NCI-H345 treated with DMSO at 0.1 percent for 48 hours (cell line): Measurements from ENCODE around the gene ZFYVE28.

Experiments
- DNase-seq: peaks from one replicate; lab custom pipeline; 2025; ENCODE audit not compliant: unreplicated experiment; lab: John Stamatoyannopoulos, UW

Gene ZFYVE28

DNA sequence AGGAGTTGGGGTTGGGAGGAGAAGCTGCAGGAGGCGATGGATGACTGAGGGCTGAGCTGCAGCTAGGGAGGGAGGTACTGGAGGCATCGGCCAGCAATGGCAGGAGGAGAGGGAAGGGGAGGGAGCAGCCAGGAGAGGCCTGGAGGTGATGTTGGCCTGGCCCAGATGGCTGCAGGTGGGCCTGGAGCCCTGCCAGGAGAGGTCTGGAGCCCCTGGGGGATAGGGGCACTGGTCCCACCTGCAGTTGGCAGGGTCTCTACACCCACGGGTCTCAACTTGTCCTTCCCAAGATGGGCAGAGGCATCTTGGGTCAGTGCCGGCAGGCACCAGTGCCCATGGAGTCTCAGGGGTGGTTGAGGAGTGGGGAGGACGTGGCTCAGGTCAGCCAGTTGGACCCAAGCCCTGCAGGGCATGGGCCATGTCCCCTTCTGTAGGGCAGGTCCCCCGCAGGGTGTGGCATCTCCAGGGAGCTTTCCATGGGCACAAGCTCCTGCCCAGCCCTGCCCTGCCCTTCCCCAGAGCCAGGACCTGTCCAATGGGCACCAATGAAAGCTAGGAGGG lies 153.9 kb downstream of the ZFYVE28 start:
- DNase-seq, result no peak

GRCh38 chr4:2263926-2264321 lies 154.5 kb downstream of the ZFYVE28 start:
- no peak for DNase-seq

DNA sequence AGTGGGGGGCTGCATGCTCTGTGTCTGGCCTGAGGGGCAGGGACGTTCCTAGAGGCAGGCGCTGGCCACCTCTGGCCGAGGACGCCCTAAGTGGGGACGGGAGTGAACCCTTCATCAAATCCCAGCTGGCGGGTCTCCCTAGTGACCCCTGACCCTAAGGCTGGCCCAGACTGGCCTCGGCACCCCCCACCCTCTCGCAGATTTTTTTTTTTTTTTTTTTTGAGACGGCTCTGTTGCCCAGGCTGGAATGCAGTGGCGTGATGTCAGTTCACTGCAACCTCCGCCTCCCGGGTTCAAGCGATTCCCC lies 155.5 kb downstream of the ZFYVE28 start:
- DNase-seq, result no peak

- DNase-seq, result peak; percentile 91
These were observed 156.1 kb downstream of the ZFYVE28 start for GRCh38 chr4:2262145-2262943.

DNA sequence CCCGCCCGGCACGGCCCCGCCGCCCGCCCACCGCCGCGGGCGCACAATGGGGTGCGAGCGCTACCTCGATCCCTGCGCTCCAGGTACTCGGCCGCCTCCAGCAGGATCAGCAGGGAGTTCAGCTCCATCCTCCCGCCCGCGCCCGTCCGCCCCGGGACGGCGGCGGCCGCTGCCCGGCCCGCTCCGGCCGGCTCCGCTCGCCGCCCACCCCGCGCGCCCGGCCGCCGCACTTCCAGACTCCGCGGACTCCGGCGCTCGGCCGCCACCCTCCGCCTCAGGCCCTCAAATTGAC lies 156.6 kb downstream of the ZFYVE28 start, which contains the start of gene MXD4:
MXD4 (minus strand) TSS at position 257 of the 292 bp plus-strand sequence; CDS start at position 128, 129 bp downstream.
- no peak for DNase-seq

DNA sequence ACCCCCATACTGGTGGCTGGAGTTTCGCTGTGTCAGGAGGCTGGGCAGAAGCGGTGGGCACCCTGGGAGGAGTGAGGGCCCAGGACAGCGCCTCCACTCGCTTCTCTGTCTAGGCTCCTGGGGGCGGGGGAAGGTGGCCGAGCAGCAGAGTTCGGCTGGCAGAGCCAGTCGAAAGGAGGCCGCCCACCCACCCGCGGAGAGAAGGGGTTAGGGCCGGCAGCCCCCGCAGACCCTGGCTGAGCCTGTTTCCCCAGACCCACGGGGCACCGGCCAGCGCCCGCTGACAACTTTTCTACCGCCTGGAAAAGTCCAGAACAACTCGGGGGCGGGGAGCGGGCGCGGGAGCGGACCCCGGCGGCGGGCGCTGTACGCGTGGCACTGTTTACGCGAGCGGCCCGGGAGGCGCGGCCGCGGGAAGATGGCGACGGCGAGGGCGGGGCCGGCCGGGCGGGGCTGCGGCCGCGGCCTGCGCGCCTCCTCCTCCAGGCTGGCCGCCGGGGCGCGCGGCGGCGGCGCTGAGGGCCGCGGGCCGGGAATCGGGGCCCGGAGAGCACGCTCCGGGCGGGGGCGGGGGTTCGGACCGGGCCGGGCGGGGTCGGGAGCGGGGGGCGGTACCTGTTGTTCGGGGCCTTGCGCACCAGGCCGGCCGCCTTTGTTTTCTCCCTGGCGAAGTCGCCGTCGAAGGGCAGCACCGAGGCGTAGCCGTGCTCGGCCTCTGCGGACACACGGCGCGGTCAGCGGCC lies 157.2 kb downstream of the ZFYVE28 start:
- DNase-seq, result no peak

DNA sequence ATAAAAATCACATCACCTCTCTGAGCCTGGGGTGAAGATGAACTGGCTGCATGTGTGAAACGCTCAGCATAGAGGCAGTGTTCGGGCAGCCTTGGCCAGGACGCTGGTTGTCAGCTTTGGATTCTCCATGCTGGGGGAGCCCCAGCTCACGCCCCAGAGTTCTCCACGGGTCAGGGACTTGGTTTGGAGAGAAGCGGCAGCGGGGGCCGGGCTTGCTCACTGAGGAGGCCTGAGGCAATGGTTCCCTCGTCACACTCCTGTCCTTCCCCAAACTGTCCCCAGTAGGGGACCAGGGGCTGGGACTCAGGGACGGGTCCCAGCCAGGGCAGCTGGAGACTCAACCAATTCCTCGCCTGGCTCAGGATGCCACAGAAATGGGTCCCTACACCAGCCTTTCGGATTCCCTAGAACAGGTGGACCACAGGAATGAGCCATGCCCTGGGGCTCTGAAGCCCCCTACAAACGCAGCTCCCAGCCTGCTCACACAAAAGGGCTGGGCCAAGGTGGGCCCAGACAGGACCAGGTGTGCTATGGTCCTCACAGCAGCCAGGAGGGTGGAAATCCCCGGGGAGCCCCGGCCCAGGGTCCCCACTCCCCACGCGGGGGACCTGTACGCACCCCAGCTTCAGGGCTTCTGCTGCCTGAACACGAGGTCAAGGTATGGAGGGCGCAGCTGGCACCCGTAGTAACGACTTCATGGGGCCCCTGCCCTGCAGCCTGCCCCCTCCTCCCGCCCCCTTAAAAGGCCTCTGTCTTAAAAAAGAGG lies 157.9 kb downstream of the ZFYVE28 start:
- DNase-seq, result no peak

GRCh38 chr4:2259541-2260343 lies 158.7 kb downstream of the ZFYVE28 start:
- DNase-seq, result no peak

- no peak for DNase-seq
These were observed 159.4 kb downstream of the ZFYVE28 start for GRCh38 chr4:2259036-2259540.

DNA sequence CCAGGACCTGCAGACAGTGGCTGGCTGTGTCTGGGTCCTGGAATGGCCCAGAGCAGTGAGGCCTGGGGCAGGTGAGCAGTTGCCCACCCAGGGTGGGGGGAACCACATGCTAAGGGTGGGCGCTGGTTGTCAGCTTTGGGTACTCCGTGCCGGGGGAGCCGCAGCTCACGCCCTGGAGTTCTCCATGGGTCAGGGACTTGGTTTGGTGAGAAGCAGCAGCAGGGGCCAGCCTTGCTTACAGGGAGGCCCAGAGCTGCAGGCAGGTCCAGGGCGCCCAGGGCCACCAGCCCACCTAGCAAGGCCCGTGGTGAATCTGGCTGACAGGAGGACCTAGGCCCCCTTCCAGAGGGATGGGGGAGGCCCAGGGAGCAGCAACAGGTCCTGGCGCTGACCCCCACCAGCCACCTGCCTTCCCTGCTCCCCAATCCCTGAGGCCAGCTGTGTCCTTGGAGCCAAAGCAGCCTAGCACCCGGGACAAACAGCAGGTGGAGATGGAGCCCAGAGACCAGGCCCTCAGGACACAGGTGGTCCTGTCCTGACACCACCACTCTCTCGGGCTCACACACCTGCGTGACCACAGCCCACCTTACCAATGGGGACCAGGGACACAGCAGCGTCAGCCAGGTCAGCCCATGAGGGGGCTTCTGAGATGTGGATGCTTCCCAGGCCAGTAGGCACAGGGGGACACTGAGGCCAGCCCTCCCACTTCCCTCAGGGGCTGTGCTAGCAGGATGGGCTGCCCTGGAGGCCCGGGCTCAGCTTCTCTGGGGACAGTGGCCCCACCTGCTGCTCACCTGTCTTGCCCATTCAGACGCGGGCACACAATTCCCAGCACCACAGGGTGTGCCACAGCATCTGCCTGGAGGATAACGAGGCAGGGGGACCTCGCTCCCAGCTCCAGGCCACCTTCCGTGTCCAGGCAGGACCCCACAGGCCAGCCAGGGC lies 160.1 kb downstream of the ZFYVE28 start:
- no peak for DNase-seq

DNA sequence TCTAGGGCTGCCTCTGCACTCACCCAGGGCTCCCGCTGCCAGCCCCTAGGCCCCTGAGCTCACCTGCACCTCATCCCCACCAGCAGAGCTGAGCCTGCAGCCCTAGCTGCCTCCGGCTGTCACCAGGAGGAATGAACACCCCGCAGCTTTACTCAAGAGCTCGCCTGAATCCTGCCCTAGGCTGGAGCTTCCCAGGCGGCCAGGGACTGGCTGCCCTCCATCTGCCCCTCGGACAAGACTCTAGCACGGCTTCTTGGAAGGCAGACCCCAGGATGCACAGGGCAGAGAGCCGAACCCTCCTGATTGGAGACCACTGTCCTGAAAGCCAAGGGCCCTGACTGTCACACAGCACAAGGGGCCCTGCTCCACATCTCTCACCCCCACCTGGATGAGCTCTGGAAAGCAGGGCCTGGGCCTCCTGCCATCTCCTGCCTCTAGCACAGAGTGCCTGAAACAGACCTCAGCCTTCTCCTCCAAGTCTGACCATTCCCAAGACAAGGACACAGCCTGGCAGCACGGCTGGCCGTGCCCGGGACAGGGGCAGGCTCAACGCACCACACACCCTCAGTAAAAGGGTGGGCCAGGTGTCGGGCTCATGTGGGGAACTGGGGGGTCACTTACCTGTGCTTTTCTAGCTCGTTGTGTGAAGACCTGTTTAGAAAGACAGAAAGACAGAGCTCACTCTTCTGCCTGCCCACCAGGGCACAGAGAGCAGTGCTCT lies 160.9 kb downstream of the ZFYVE28 start:
- DNase-seq, result no peak

- DNase-seq, result no peak
These were observed 161.7 kb downstream of the ZFYVE28 start for GRCh38 chr4:2256781-2257191.

- DNase-seq, result no peak
These were observed 162.2 kb downstream of the ZFYVE28 start for GRCh38 chr4:2256156-2256731.

DNA sequence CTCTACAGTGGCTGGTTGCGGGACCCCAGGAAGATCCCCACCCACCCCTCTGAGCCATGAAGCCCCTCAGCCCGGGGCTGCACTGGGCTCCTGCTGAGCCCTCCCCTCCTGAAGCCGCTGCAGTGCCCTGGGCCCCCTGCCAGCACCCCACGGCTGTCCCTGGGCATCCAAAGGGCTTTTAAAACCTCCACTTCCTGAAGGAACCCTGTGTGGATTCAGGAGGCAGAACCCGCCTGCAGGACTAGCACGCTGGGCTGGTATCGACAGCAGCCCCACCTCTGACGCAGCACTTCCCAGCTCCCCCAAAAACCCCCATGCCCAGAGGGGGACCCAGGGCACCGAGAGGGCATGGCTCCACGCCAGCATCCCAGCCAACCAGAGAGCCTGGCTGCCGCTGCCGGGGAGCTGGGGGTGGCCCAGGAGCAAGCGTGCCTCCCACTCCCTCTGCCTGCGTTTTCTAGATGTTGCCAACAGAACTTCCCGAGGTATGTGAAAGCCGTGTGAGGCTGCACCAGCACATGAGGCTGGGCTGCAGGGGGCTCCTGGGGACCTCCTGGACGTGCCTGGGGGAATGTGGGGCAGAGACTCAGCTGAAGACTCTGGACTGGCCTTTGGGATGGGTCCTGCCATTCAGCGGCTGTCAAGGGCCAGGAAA lies 162.8 kb downstream of the ZFYVE28 start:
- no peak for DNase-seq

GRCh38 chr4:2254665-2255500 lies 163.6 kb downstream of the ZFYVE28 start:
- DNase-seq, result no peak

GRCh38 chr4:2253160-2254084 lies 165.0 kb downstream of the ZFYVE28 start:
- no peak for DNase-seq
